Measurements from ENCODE around the gene BICDL1.

DNA sequence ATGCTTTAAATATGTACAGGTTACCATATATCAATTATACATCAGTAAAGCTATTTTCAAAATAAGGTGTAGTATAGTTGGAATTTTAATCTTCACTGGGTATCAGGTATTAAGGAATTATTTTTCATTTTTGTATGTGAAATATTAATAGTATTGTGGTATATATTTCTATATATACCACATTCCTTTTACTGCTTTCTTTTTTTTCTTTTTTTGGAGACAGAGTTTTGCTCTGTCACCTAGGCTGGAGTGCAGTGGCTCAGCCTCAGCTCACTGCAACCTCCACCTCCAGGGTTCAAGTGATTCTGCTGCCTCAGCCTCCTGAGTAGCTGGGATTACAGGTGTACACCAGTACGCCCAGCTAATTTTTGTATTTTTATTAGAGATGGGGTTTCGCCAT lies 36.6 kb downstream of the BICDL1 start:
- TF ChIP-seq RFX5 (IDR thresholded peaks at IDR 0.05; ENCODE audit: low read depth, low read length) (no peak), MXI1 (IDR thresholded peaks at IDR 0.05; ENCODE audit: borderline replicate concordance, low read depth, low read length) (no peak), RCOR1 (IDR thresholded peaks at IDR 0.05; ENCODE audit: insufficient replicate concordance, low read length) (no peak), POLR2A (IDR thresholded peaks at IDR 0.05; ENCODE audit: low read depth, low read length) (no peak)
- TF ChIP-seq, protein P1, sequence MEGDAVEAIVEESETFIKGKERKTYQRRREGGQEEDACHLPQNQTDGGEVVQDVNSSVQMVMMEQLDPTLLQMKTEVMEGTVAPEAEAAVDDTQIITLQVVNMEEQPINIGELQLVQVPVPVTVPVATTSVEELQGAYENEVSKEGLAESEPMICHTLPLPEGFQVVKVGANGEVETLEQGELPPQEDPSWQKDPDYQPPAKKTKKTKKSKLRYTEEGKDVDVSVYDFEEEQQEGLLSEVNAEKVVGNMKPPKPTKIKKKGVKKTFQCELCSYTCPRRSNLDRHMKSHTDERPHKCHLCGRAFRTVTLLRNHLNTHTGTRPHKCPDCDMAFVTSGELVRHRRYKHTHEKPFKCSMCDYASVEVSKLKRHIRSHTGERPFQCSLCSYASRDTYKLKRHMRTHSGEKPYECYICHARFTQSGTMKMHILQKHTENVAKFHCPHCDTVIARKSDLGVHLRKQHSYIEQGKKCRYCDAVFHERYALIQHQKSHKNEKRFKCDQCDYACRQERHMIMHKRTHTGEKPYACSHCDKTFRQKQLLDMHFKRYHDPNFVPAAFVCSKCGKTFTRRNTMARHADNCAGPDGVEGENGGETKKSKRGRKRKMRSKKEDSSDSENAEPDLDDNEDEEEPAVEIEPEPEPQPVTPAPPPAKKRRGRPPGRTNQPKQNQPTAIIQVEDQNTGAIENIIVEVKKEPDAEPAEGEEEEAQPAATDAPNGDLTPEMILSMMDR (conservative IDR thresholded peaks at IDR 0.05; ENCODE audit: low read depth, low read length) = no peak

All from IMR-90 (cell line).